Uterus (tissue), 2 donors: ENCODE measurements around the gene BBS9.

Source experiments
- POLR2A ChIP-seq, 2 donors: fragments of 450-650 bp; IDR thresholded peaks; one replicate each; pipeline ENCODE4 v1.6.1; 2016; ENCODE audit warnings: antibody characterized with exemption in 2 of 2, mild to moderate bottlenecking in 1 of 2, moderate library complexity in 1 of 2
- TF ChIP-seq, protein P1 (sequence below), 4 experiments: fragments of 200-600 bp in 2 of 4; fragments of 450-650 bp in 2 of 4; sonication (generic) in 2 of 4; IDR thresholded peaks; one replicate each; pipeline ENCODE4 v1.5.1; 2016 to 2019; ENCODE audit warnings: antibody characterized with exemption in 4 of 4, mild to moderate bottlenecking in 2 of 4, moderate library complexity in 1 of 4

DNA sequence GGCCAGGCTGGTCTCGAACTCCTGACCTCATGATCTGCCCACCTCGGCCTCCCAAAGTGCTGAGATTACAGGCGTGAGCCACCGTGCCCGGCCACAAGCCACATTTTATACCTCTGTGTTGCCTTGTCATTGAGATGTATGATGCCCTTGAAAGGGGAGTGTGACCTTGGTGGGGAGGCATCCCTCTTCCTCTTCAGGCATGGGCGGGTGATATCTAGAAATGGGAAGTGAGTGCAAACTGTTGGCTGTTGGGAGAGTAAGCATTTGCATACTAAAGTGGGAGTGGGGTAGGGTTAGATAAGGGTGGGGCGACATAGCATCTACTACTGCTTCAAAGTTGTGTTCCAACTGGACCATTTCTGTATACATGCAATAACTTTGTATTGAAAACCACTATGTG lies 40.2 kb upstream of the BBS9 start:
- TF ChIP-seq, protein P1, sequence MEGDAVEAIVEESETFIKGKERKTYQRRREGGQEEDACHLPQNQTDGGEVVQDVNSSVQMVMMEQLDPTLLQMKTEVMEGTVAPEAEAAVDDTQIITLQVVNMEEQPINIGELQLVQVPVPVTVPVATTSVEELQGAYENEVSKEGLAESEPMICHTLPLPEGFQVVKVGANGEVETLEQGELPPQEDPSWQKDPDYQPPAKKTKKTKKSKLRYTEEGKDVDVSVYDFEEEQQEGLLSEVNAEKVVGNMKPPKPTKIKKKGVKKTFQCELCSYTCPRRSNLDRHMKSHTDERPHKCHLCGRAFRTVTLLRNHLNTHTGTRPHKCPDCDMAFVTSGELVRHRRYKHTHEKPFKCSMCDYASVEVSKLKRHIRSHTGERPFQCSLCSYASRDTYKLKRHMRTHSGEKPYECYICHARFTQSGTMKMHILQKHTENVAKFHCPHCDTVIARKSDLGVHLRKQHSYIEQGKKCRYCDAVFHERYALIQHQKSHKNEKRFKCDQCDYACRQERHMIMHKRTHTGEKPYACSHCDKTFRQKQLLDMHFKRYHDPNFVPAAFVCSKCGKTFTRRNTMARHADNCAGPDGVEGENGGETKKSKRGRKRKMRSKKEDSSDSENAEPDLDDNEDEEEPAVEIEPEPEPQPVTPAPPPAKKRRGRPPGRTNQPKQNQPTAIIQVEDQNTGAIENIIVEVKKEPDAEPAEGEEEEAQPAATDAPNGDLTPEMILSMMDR (IDR thresholded peaks at IDR 0.05) = no peak
- TF ChIP-seq POLR2A (IDR thresholded peaks at IDR 0.05) = no peak
